Activated gamma-delta T cell treated with Interleukin-2 at 50 U/mL for 16 hours (primary cell): Measurements from ENCODE around the gene NUDC.
"Not testable (repeated sequence)": the region's sequence is repeated elsewhere in the genome, so short reads cannot be mapped to it uniquely, and the experiment has no call there.

Experiments used
- DNase-seq: peaks from one replicate; pipeline ENCODE4 v3.0.0-alpha.2; 2020

Gene NUDC

DNA sequence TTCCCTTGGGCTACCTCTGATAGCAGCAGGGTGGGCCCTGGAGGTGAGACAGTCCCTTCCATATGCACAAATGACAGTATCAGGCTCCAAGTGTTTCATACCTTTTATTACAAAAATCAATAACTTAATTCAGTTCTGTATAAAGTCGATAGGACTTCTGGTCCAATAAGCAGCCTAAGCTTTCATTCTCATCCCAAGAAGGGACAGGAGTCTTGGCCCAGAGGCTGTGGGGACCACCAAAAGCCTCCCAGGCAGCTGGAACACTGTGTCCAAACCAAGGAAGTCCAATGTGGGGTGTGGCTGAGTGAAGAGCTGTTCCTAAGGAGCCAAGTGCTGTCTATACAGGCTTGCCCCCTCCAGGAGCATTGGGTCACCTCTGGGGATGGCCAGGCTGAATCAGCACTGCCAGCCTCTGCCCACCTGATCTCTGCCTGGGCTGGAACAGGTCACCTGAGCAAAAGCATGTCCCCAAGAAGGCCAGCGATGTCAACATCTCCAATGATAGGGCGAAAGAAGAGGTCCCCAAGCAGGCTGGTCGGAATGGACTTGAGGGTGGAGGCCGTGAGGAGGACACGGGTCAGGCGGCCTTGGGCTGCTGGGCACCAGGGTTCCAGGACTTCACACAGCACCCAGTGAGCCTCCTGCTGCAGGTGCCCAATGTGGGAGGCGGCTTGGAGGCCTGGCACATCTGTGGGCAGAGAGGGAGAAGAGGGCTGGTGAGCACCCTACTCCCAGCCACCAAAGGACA, 10.0 kb upstream of the NUDC start:
- no peak for DNase-seq

DNA sequence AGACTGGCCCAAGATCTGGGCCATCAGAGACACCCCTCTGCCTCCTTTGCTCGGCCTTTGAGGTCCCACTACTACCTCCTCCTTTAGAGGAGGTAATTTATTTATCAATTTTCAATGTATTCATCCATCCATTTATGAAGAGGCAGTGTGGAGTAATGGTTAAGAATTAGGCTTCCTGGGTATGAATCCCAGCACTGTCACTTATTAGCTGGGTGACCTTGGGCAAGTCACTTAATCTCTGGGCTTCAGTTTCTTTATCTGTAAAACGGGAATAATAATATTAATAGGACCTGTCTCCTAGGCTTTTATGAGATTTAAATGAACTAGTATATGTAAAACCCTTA, 9.4 kb upstream of the NUDC start:
- DNase-seq, result no peak

DNA sequence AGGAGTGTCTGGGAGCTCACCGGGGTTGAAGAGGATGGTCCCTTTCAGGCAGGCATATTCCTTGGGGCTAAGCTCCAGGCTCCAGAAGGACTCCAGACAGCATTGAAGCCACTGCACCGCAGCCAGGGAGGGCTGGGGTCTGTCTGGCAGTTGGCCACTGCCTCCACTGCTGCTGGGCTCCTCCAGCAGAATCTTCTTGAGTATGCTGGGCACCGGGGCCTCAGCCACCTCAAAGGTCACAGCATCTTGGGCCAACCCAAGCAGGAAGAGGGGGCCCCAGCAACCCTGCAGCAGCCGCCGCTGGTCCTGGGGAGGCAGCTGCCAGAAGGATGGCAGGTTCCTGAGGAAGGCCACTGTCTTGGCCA, 8.2 kb upstream of the NUDC start:
- DNase-seq, result no peak

DNA sequence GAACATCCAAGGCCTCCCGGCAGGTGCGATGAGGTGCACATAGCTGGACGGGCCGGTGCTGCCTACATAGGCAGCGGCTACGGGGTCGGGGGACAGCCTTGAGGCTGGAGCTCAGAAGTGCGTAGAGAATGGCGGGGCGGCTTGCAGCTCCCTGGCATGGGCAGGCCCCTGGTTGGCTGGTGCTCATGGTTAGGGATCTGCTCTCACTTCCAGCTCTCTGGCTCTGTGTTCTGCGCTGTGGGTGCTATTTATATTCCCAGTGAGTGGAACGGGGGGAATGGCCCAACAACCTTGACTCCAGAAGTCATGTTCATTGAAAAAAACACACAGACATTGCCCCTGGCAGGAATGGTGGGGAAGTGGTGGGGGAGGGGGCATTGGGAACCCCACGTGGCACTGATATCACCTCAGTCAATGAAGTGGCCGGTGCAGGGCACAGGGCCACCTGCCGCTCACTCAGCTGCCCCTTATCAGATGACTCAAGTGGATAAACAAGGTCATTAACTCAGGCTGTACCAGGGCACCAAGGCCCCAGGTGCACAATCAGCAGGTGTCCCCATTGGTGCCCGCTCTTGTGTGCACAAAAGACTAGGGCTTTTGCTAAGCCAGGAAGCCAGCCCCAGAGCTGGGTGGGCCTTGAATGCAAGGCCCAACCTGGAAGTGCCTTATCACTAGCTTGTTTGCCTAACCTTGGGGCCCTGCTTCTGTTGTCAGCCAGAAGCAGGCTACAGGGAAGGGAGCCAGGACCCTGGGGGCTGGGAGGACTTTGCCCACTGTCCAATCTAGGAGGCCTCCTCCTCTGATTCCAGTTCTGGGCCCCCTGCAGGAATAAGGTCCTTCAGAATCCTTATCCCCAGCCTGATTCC, 7.6 kb upstream of the NUDC start, which contains the start of gene NR0B2:
TSS of gene NR0B2 (minus strand) at position 222 of the 866 bp plus-strand sequence. CDS start at position 187, 35 bp downstream.
- DNase-seq, result no peak

DNA sequence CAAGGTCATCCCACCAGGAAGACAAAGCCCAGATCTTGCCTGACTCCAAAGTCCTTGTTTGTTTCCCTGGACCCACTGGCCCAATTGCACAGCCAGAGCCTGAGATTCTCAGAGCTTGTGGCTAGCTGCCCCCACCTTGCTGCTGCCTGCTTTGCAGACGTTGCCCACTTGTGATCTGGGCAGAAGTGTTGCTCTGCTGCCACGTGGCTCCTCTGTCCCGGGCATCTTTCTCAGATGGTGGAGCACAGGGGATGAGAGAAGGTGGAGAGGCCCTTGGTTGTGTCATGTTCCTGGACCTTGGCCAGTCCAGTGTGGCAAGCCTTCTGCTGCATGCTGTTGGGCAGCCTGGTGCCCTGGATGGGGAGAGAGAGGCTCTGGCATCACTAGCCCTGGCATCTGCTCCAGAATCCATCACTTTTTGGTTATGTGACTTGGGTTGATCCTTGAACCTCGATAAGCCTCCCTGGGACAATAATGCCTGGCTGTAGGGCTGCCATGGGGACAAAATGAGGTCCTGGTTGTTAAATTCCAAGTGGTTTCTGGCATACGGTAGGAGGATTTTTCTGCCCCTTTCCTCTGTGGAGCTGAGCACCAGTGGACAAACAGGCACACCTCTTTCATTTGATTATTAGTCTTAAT, 6.2 kb upstream of the NUDC start:
- DNase-seq, result no peak

DNA sequence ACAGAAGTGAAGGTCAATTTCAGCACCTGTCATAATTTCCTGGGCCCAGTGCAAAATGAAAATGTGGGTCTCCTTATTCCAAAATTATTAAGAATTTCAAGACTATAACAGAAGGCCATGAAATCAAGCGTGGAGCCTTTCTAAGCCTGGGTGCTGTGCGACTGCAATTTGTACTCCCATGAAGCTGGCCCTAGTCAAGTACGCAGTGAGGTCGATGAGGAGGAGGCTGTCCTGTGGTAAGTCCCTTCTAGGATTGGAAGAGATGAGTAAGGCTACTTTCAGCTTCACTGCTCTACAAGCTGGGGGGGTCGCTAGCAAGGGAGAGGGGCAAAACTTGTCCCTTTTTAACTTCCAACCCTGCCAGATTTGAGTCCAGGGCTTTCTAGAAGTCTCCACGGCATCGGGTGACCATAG, 410 bp upstream of the NUDC start:
- DNase-seq, result no peak

DNA sequence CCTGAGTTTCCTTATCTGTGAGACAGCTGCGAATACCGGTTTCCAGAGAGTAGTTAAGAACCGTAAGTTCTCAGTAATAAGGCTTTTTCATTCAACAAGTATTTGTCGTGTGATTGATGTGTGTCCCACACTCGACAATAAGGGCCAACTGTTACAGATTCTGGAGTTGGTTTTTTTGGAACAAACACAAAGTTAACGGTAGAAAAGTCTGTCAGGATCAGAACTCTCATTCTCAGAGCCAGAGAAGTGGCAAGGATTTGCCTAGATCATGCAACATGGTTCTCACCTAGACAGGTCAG, 837 bp downstream of the NUDC start:
- DNase-seq, result no peak

DNA sequence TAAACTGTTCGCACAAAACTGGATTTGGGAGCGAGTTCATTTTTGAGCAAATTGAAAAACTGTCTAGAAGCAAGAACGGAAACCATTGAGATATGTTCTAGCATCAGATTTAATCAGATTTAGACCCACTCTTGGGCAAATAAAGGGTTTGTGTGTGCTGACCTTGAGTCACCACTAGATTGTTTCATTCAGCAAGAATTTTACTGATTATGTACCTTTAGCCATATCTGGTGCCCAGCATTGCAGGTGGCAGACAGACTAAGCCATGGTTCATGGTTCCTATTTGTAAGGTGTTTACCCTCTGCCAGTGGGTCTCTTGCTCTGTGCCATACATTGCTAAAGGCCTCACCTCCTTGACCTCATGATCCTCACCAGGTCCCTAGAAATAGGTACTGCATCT, 1.4 kb downstream of the NUDC start:
- DNase-seq, result no peak

DNA sequence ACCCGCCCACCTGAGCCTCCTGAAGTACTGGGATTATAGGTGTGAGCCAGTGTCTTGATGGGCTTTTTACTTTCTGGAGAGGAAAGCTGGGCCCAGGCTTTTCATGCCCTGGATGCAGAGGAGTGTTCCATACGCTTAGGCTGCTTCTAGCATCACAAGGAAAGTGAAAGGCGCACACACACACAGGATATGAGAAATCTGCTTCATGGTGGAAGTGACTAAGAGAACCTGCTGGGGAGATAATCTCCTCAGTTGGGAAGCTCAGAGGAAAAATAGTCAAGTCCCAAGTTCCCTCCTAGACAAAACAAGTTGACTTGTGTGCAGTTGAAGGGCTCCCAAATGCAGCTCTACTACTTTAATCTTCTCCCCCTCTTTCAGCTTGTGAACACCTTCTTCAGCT, 2.2 kb downstream of the NUDC start:
- no peak for DNase-seq

DNA sequence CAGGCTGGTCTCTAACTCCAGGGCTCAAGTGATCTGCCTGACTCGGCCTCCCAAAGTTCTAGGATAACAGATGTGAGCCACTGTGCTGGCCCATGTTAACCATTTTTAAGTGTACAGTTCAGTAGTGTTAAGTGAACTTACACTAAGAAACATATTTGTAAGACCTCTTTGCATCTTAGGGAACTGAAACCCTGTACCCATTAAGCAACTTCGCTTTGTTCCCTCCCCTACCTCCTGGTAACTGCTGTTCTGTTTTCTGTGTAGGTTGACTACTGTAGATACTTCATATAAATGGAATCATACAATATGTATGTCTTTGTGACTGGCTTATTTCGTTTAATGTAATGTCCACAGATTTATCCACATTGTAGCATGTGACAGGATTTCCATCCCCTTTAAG, 11.0 kb downstream of the NUDC start:
- DNase-seq, result no peak

DNA sequence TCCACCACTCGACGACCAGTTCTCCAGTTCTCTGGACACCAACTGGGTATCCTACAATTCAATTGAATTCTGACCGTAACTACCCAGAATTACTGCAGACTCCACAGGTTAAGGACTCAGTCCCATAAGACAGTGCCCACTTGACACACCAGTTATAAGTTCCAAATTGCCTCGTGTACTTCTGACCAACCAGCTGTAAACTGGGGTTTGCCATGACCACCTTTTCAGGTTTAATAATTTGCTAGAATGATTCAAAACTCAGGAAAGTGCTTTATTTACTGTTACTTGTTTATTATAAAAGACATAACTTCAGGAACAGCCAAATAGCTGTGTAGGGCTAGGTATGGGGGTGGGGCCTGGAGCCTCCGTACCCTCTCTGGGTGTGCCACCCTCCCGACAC, 15.3 kb downstream of the NUDC start:
- DNase-seq, result no peak

DNA sequence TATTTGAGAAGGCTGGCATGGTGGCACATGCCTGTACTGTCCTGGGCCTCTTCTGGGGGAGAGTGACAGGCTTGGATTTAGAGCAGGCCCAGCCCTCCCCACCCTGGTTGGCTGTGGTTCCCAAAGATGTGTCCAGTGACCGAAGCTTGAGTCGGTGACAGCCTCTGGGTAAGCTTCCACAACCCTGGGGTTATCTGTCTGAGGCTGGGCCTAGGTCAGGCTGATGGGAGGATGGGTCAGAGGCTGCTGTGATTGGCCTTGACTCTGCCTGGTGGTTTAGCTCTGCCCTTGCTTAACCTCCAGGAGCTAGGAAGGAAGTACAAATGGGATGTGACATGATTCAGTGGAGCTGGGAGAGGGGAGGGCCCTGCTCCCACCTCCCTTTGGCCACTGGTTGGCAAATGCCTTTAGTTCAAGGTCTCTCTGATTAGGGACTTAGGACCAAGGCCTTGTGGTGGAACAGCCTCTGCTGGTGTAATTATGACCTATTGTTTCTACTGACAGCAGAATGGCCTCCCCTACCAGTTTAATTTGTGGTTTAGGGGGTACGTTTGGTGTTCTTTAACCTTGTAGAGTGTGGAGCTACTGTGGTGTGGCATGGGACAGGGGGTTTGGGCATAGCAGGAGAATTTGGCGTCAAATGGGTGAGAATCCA, 16.6 kb downstream of the NUDC start:
- no peak for DNase-seq

DNA sequence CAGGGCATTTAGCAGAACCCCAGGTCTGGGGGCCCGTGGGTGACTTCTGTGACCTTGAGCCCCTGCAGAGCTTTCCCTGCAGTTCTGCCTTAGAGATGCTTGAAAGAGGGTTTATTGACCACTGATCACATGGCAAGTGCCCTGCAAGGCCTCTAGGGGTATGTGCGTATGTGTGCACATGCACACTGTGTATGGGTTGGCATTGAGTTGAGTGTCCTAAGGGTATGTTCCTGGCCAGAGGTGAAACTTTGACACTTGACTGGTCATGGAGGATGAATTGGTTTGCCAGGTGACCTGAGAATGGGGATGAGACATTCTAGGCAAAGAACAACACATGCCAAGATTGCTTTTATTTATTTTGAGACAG, 17.1 kb downstream of the NUDC start:
- DNase-seq, result no peak

DNA sequence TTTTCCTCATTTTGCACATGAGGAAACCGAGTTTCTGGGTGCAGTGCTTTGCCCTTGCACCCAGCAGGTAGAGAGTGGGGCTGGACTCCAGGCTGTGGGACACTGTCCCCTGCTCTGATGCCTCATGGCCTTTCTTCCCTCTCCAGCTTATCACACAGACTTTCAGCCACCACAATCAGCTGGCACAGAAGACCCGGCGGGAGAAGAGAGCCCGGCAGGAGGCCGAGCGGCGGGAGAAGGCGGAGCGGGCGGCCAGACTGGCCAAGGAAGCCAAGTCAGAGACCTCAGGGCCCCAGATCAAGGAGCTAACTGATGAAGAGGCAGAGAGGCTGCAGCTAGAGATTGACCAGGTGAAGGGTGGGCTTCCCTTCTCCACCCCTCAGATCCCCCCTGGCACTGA, 19.8 kb downstream of the NUDC start:
- DNase-seq, result no peak

DNA sequence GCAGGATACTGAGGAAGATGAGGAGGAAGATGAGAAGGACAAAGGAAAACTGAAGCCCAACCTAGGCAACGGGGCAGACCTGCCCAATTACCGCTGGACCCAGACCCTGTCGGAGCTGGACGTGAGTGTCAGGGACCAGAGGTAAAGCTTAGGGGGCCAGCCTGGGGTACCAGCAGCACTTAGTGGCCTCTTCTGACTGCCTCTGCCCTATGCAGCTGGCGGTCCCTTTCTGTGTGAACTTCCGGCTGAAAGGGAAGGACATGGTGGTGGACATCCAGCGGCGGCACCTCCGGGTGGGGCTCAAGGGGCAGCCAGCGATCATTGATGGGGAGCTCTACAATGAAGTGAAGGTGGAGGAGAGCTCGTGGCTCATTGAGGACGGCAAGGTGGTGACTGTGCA, 21.1 kb downstream of the NUDC start:
- no peak for DNase-seq

DNA sequence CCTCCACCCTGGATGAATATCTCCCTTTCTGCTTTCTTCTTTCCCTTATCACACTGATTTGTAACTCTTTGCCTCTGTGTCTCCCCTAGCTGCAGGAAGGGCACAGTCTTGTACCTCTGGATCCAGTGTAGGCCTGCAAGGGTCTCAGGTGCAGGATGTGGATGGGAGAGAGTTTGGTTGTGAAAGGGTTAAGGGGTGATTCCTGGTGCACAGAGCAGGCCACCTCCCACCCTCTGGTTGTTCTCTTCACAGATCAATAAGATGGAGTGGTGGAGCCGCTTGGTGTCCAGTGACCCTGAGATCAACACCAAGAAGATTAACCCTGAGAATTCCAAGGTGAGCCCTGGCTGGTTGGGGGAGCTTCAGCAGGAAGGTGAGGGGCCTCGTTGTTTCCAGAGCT, 23.6 kb downstream of the NUDC start:
- DNase-seq, result no peak

DNA sequence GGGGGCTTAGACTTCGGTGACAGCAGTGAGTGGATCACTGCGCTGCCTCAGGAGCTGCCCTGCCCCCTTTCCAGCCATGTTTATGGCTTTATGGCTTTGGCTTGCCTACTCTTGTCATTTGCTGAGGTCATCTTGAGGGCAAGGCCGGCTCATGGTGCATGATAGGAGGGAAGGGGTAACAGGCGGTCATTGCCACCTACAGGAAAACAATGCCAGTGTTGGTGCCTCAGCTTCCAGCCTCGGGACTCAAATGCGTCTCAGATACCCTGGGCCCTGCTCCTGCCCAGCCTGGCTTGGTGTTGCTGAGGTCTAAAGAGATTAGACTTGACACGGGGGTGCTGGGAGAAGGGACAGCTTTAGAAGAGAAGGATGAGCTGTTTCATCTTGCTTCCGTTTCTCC, 24.2 kb downstream of the NUDC start:
- DNase-seq, result no peak

DNA sequence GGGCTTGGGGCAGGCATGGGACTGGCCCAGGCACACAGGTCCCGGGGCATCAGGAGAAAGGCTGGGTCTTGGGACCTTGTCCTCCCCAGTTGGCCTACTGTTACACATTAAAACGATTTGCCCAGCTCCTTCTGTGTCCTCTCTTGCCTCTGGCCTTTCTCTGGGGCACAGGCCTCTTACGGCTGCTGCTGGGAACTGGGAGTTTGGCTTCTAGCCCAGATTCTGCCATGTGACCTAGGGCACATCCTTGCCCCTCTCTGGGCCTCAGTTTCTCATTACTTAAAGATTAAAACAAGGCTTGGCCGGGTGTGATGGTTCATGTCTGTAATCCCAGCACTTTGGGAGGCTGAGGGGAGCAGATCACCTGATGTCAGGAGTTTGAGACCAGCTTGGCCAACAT, 24.7 kb downstream of the NUDC start:
- no peak for DNase-seq

DNA sequence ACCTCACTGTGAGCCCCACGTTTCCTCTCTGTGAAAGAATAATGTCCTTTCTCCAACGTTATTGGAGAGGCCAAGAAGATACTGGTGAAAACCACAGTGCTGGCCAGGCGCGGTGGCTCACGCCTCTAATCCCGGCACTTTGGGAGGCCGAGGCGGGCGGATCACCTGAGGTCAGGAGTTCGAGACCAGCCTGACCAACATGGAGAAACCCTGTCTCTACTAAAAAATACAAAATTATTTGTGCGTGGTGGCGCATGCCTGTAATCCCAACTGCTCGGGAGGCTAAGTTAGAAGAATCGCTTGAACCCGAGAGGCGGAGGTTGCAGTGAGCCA, 27.1 kb downstream of the NUDC start:
- DNase-seq, result not testable (repeated sequence)

DNA sequence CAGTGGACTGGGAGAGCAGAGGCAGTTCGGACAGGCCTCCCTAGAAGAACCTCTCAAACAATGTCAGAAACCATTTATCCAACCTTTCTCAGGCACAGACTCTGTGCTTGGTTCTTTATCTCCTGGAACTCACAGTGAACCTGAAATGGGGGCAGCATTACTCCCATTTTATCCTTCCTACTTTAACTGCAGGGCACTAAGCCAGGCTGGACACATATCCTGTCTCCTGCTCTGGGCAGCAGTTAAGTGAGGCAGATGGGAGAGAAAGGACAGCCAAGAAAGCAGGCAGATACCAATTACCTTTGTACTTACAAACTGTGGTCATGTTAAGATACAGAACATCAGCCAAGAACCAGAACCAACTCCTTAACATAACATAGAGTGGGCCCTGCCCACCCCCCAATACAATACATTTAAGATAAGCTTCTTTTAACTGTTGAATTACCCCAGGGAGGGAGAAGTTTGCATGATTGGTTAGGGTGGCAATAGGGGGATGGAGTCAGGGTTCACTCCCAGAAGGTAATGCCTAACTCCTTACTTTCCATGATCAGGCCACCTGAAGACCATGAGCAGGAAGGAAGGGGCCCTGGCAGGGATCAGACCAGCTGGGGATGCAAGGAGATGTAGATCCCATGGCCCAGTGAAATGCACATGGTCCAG, 27.9 kb downstream of the NUDC start:
- no peak for DNase-seq

DNA sequence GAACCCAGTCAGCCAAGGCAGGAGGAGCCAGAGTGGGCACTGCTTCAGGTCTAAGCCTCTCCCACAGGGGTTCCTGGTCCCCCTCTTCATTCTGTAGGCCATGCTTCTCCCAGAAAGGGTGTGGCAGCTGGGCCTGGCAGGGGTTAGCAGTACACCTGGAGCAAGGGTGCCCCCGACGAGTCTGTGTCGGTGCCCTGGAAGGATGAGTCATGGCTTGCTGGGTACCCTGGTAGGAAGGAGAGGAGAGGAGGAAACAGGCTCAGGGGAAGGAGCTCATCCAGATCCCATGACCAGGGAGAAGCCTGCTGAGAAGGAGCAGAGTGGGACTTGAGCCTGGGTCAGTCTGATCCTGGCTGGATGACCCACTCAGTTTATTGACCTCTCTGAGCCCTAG, 28.4 kb downstream of the NUDC start:
- DNase-seq, result no peak

DNA sequence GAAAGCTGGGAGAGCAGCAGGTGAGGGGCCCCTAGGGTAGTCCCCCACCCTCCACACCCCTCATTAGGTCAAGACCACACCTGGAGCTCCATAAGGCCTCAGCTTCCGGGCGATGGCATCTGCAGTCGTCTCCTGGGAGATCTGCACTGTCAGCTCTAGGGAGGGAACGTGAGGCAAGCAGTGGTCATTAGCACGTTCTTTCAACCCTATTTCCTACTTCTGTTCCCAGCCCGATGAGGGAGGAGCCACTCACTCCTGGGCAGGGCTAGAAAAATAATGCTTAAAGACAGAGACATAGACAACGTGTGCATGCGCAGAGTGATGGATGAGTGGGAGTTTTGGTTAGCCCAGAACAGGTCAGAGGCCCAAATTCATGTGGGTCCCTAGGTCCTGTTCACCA, 29.1 kb downstream of the NUDC start:
- DNase-seq, result no peak

DNA sequence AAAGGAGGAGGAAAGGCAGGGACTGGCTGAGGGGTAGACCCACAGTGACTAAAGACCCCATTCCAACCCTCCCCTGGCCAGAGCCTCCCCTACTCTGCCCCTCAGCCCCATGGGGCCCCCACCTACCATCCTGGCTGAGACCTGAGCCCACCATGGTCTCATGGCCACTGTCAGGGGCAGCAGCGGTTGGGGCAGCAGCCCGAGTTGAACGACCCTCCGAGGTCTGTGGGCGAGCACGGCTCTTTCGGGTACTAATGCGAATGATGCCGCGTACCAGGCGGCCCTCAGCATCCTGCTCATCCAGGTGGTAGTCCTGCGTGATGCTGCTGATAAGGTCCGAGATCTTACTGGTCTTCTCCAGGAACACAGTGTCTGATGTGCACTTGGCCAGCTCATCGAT, 29.7 kb downstream of the NUDC start:
- no peak for DNase-seq
